HL-60 (cell line): ENCODE data around the gene CD19.

Experiments used
- DNase-seq, 2 experiments: peaks; one replicate each; pipeline ENCODE4 v3.0.0-alpha.2; 2010 to 2020; ENCODE audit warnings: low read depth in 1 of 2, low spot score in 1 of 2
- H3K27ac ChIP-seq: fragments of 250-450 bp; sonication (Bioruptor Pico); replicated peaks from 2 replicates; pipeline ENCODE4 v1.5.1; 2020; ENCODE audit warnings: mild to moderate bottlenecking, moderate library complexity
- H3K27me3 ChIP-seq: fragments of 250-450 bp; sonication (Bioruptor Pico); 2 replicates; pipeline ENCODE4 v1.5.1; 2021; ENCODE audit warnings: mild to moderate bottlenecking, moderate library complexity; ENCODE audit not compliant: insufficient read depth, poor library complexity, severe bottlenecking
- H3K4me3 ChIP-seq: replicated peaks from 2 replicates; pipeline ENCODE4 v1.5.1; 2011; ENCODE audit warnings: mild to moderate bottlenecking, control low read depth, low read length; ENCODE audit not compliant: insufficient read depth
- CTCF ChIP-seq: IDR thresholded peaks from one replicate; pipeline ENCODE4 v1.5.1; 2011; ENCODE audit warnings: low read length, control low read depth, inconsistent platforms; ENCODE audit not compliant: insufficient read depth
- GABPA ChIP-seq: IDR thresholded peaks from 2 replicates; pipeline ENCODE4 v1.6.1; 2012; ENCODE audit warnings: low read depth
- POLR2AphosphoS5 ChIP-seq: IDR thresholded peaks from 2 replicates; pipeline ENCODE4 v1.6.1; 2012; ENCODE audit warnings: low read depth
- SPI1 ChIP-seq: IDR thresholded peaks from 2 replicates; pipeline ENCODE4 v1.6.1; 2012; ENCODE audit warnings: low read depth, mild to moderate bottlenecking, borderline replicate concordance
- TF ChIP-seq, protein P1 (sequence below): IDR thresholded peaks from 2 replicates; pipeline ENCODE4 v1.6.1; 2012; ENCODE audit warnings: low read depth; ENCODE audit not compliant: insufficient replicate concordance

CD19 gene

DNA sequence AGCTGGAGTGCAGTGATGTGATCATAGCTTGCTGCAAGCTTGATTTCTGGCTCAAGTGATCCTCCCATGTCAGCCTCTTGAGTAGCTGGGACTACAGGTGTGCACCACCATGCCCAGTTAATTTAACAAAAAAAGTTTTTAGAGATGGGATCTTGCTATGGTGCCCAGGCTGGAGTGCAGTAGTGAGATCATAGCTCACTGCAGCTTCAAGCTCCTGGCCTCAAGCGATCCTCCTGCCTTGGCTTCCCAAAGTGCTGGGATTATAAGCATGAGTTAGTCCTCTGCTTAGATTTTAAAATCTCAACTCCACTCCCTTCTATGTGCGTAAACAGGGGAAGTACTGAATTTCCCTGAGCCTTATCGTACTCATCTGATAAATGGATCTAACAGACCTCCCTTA lies 13.1 kb upstream of the CD19 start:
- H3K27ac ChIP-seq, result no peak overlapping the region
- DNase-seq, result no peak
- no peak overlapping the region for H3K4me3 ChIP-seq
- TF ChIP-seq, protein P1, sequence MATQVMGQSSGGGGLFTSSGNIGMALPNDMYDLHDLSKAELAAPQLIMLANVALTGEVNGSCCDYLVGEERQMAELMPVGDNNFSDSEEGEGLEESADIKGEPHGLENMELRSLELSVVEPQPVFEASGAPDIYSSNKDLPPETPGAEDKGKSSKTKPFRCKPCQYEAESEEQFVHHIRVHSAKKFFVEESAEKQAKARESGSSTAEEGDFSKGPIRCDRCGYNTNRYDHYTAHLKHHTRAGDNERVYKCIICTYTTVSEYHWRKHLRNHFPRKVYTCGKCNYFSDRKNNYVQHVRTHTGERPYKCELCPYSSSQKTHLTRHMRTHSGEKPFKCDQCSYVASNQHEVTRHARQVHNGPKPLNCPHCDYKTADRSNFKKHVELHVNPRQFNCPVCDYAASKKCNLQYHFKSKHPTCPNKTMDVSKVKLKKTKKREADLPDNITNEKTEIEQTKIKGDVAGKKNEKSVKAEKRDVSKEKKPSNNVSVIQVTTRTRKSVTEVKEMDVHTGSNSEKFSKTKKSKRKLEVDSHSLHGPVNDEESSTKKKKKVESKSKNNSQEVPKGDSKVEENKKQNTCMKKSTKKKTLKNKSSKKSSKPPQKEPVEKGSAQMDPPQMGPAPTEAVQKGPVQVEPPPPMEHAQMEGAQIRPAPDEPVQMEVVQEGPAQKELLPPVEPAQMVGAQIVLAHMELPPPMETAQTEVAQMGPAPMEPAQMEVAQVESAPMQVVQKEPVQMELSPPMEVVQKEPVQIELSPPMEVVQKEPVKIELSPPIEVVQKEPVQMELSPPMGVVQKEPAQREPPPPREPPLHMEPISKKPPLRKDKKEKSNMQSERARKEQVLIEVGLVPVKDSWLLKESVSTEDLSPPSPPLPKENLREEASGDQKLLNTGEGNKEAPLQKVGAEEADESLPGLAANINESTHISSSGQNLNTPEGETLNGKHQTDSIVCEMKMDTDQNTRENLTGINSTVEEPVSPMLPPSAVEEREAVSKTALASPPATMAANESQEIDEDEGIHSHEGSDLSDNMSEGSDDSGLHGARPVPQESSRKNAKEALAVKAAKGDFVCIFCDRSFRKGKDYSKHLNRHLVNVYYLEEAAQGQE, result no peak
- TF ChIP-seq SPI1 (no peak), GABPA (no peak), POLR2AphosphoS5 (no peak), CTCF (no peak)
- H3K27me3 ChIP-seq, result no peaks in the 10 kb centered on the region

DNA sequence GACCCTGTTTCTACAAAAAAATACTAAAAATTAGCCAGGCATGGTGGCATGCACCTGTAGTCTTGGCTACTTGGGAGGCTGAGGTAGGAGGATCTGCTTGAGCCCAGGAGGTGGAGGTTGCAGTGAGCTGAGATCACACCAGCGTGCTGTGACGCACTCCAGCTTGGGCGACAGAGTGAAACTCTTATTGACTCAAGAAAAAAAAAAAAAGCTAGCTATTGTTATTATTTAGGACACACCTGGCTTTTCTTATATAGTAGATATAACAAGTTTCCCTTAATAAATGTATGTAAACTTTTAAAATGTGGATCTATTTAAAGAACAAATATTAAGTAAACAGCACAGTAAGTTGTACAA lies 8.6 kb upstream of the CD19 start:
- Histone ChIP-seq H3K27me3 (no peaks in the 10 kb centered on the region), H3K27ac (no peak overlapping the region), H3K4me3 (no peak overlapping the region)
- TF ChIP-seq CTCF (no peak), GABPA (no peak), POLR2AphosphoS5 (no peak), SPI1 (no peak)
- TF ChIP-seq, protein P1, result no peak
- DNase-seq, result no peak

DNA sequence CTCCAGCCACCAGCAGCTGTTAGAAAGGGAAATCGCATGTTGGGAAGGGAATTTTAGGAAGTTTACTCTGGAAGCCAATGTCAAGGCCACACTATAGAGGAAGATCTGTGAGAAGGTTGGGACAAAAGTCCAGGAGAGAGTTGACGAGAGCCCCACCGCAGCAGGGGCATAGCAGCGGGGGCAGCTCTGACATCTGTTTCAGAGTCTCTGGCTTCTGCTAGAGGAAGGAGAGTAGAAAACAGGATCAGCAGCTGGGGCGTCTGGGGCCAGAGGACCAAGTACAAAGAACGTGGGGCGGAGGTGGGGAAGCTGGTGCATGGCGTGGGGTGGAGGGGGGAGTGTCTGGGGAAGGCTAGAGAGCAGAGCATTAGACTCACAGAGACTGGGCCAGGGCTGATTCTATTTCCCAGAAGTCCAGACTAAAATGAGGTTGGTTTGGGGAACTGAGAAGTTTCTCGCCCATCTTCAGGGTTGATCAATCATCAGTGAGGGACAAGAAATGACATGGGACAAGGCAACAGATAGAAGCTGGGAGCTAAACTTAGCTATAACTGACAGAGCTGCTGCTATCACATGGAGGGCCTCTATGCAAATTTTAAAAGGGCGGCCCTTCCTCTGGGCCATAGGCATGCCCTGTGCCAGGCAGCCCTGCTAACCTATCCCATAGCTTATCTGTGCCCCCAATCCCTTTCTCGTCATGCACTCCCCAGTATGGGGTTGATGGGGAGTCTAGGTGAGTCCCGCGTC lies 7.9 kb upstream of the CD19 start:
- TF ChIP-seq SPI1 (no peak), GABPA (no peak), CTCF (no peak), POLR2AphosphoS5 (no peak)
- TF ChIP-seq, protein P1, result no peak
- peak in 1 of 2 experiments; percentile 30 for DNase-seq
- Histone ChIP-seq H3K27ac (no peak overlapping the region), H3K27me3 (no peaks in the 10 kb centered on the region), H3K4me3 (no peak overlapping the region)
